Panc1 (cell line): ENCODE measurements around the gene SF3A2. TPM values are rescaled to one million over a fixed set of nuclear protein-coding genes. Genes with fewer than 3 reads are reported as not detected.

ENCODE experiments used
- ATAC-seq: fragments of 200-7000 bp; cut with Tn5 transposase; 2 replicates; pipeline ENCODE4 v1.9.1; 2020; ENCODE audit warnings: mild to moderate bottlenecking, moderate library complexity
- BruUV-seq: library from RNA; stranded (reverse); fragments of 400-500 nt; replicated peaks from 2 replicates; lab custom pipeline; 2021; lab: Mats Ljungman, UMichigan
- CTCF ChIA-PET: fragments of 300-600 bp; sonication (Branson Sonifier 250); formaldehyde crosslinking; loops from one replicate; lab custom pipeline; 2022; ENCODE audit warnings: antibody characterized with exemption; lab: Charles Lee
- POLR2A ChIA-PET: fragments of 300-600 bp; sonication (Branson Sonifier 250); formaldehyde crosslinking; loops from one replicate; lab custom pipeline; 2022; ENCODE audit warnings: antibody characterized with exemption; lab: Charles Lee
- DNase-seq: peaks from one replicate; pipeline ENCODE4 v3.0.0-alpha.2; 2010; ENCODE audit warnings: low read depth, low spot score
- H3K27ac ChIP-seq: 2 replicates; pipeline ENCODE4 v1.5.1; 2011; ENCODE audit warnings: mild to moderate bottlenecking, low read length, inconsistent platforms
- H3K27me3 ChIP-seq: fragments of 200-500 bp; sonication (Bioruptor generic); 2 replicates; pipeline ENCODE4 v1.6.0; 2014; ENCODE audit warnings: low read length, inconsistent platforms; ENCODE audit not compliant: control insufficient read depth, insufficient read depth
- H3K36me3 ChIP-seq: fragments of 200-500 bp; sonication (Bioruptor generic); 2 replicates; pipeline ENCODE4 v1.5.1; 2014; ENCODE audit warnings: inconsistent platforms, mild to moderate bottlenecking, low read length, moderate library complexity; ENCODE audit not compliant: control insufficient read depth, insufficient read depth
- H3K4me1 ChIP-seq: 2 replicates; pipeline ENCODE4 v1.5.1; 2011; ENCODE audit warnings: inconsistent platforms, mild to moderate bottlenecking, low read length, moderate library complexity; ENCODE audit not compliant: control insufficient read depth, insufficient read depth
- H3K4me3 ChIP-seq, 2 experiments: 2 replicates each; pipeline ENCODE4 v1.5.1; 2011 to 2012; ENCODE audit warnings: low read depth in 2 of 2, low read length in 2 of 2, mild to moderate bottlenecking in 2 of 2, inconsistent platforms in 1 of 2, moderate library complexity in 1 of 2
- H3K9me3 ChIP-seq: fragments of 200-500 bp; sonication (Bioruptor generic); 2 replicates; pipeline ENCODE4 v1.5.1; 2014; ENCODE audit warnings: low read depth, mild to moderate bottlenecking, inconsistent platforms, low read length, moderate library complexity; ENCODE audit not compliant: control insufficient read depth, insufficient read depth
- CTCF ChIP-seq: fragments of 450-650 bp; IDR thresholded peaks from 2 replicates; pipeline ENCODE4 v1.5.1; 2017; ENCODE audit warnings: mild to moderate bottlenecking
- POLR2AphosphoS5 ChIP-seq: IDR thresholded peaks from 2 replicates; pipeline ENCODE4 v1.6.1; 2012; ENCODE audit warnings: mild to moderate bottlenecking, low read depth, low read length, moderate library complexity
- REST ChIP-seq, 2 experiments: IDR thresholded peaks; 2 replicates each; pipeline ENCODE4 v1.6.1; 2011 to 2012; ENCODE audit warnings: low read depth in 2 of 2, control low read depth in 1 of 2, low read length in 1 of 2, mild to moderate bottlenecking in 1 of 2, moderate library complexity in 1 of 2; ENCODE audit not compliant: insufficient read depth in 1 of 2
- SIN3A ChIP-seq: IDR thresholded peaks from 2 replicates; pipeline ENCODE4 v1.6.1; 2012; ENCODE audit warnings: low read depth, mild to moderate bottlenecking, low read length, moderate library complexity, borderline replicate concordance; ENCODE audit not compliant: insufficient read depth
- TCF7L2 ChIP-seq: IDR thresholded peaks from 2 replicates; pipeline ENCODE4 v1.6.1; 2011; ENCODE audit warnings: mild to moderate bottlenecking, low read depth, low read length, inconsistent platforms
- in situ Hi-C: cut with HindIII; loops from 2 replicates; pipeline ENCODE4 v1.10.0; 2016; ENCODE audit warnings: low sequenced_read_pairs, low pct_unique_long_range_greater_than_20kb
- intact Hi-C: fragments of 100-400 bp; cut with micrococcal nuclease; formaldehyde crosslinking; loops from one replicate; pipeline ENCODE4 v1.10.0; 2022; ENCODE audit not compliant: unreplicated experiment
- total RNA-seq: library from RNA; stranded (reverse); gene quantifications from one replicate; pipeline ENCODE4 v1.2.1, GENCODE V29; 2021; ENCODE audit not compliant: unreplicated experiment

SF3A2 gene
- total RNA-seq, 1 experiment from 2014 or later = 103 TPM

- no TSS peak for BruUV-seq
- CTCF ChIA-PET = no interaction called here
- no peak for TF ChIP-seq SIN3A
- no peak for TF ChIP-seq TCF7L2
- no peak for TF ChIP-seq POLR2AphosphoS5
- no peak for TF ChIP-seq CTCF
- no peak for TF ChIP-seq REST (IDR thresholded peaks at IDR 0.05; ENCODE audit: insufficient read depth in 1 of 2, low read depth in 2 of 2, low read length in 1 of 2)
- Histone ChIP-seq H3K36me3 (no peaks in the 10 kb centered on the region), H3K27me3 (no peaks in the 10 kb centered on the region), H3K27ac (no peak overlapping the region), H3K4me1 (no peaks in the 10 kb centered on the region), H3K4me3 (no peak overlapping the region), H3K9me3 (no peaks in the 10 kb centered on the region)
- no peak for ATAC-seq
- intact Hi-C loops = no loop called here
- POLR2A ChIA-PET = no interaction called here
- no peak for DNase-seq
- in situ Hi-C loops = no loop called here
These were observed 34.3 kb upstream of the SF3A2 start for GRCh38 chr19:2202366-2202765.

- intact Hi-C loops (no loop called here), in situ Hi-C loops (no loop called here)
- POLR2A ChIA-PET = no interaction called here
- TF ChIP-seq REST (IDR thresholded peaks at IDR 0.05; ENCODE audit: insufficient read depth in 1 of 2, low read depth in 2 of 2, low read length in 1 of 2) = no peak
- no peak for TF ChIP-seq SIN3A
- no peak for DNase-seq
- Histone ChIP-seq H3K9me3 (no peaks in the 10 kb centered on the region), H3K4me3 (no peak overlapping the region), H3K4me1 (no peaks in the 10 kb centered on the region), H3K27ac (no peak overlapping the region), H3K36me3 (no peaks in the 10 kb centered on the region), H3K27me3 (no peaks in the 10 kb centered on the region)
- CTCF ChIA-PET = no interaction called here
- no TSS peak for BruUV-seq
- no peak for ATAC-seq
These were observed 29.6 kb upstream of the SF3A2 start for GRCh38 chr19:2207008-2207407.
